Left ventricle myocardium inferior (tissue), 1 donor: Measurements from ENCODE around the gene H6PD. TPM values are rescaled to one million over a fixed set of nuclear protein-coding genes. Genes with fewer than 3 reads are reported as not detected.

Experiments
- DNase-seq: peaks from one replicate; pipeline ENCODE4 v3.0.0-alpha.2; 2020
- H3K27ac ChIP-seq: fragments of 200-600 bp; replicated peaks from 2 replicates; pipeline ENCODE4 v1.8.0; 2021
- H3K27me3 ChIP-seq: fragments of 200-600 bp; 2 replicates; pipeline ENCODE4 v1.8.0; 2021; ENCODE audit warnings: low read depth
- H3K36me3 ChIP-seq: fragments of 200-600 bp; 2 replicates; pipeline ENCODE4 v1.8.0; 2021
- H3K4me1 ChIP-seq: fragments of 200-600 bp; 2 replicates; pipeline ENCODE4 v1.8.0; 2021
- H3K4me3 ChIP-seq: fragments of 200-600 bp; 2 replicates; pipeline ENCODE4 v1.8.0; 2021; ENCODE audit warnings: mild to moderate bottlenecking, moderate library complexity
- H3K9me3 ChIP-seq: fragments of 200-600 bp; replicated peaks from 2 replicates; pipeline ENCODE4 v1.8.0; 2021
- intact Hi-C: fragments of 100-400 bp; cut with micrococcal nuclease; formaldehyde crosslinking; loops from one replicate; pipeline ENCODE4 v1.11.0; 2022
- total RNA-seq: library from RNA; stranded (reverse); fragmentation: NEBNext Ultra II Directional; extraction: Animal tissue kit (Norgen Biotek cat#: 25700); gene quantifications from one replicate; pipeline ENCODE4 v1.2.1, GENCODE V29; 2021
- TF ChIP-seq, protein P1 (sequence below): fragments of 200-600 bp; IDR thresholded peaks from 2 replicates; pipeline ENCODE4 v1.8.0; 2021; ENCODE audit warnings: antibody characterized with exemption, mild to moderate bottlenecking, borderline replicate concordance
- donor health status: DM: no; HTN: yes; CAD: no; lungs with severe emphysema.

Gene H6PD
- total RNA-seq, 1 donor from 2014 or later = 21.9 TPM

GRCh38 chr1:9201401-9202239, 33.0 kb upstream of the H6PD start:
- Histone ChIP-seq H3K27me3 (peaks cover 92% of the 10 kb centered on the region), H3K36me3 (no peaks in the 10 kb centered on the region), H3K4me3 (peak overlapping the region; percentile 56), H3K4me1 (peaks cover 42% of the 10 kb centered on the region), H3K9me3 (no peaks in the 10 kb centered on the region), H3K27ac (no peak overlapping the region)
- TF ChIP-seq, protein P1, sequence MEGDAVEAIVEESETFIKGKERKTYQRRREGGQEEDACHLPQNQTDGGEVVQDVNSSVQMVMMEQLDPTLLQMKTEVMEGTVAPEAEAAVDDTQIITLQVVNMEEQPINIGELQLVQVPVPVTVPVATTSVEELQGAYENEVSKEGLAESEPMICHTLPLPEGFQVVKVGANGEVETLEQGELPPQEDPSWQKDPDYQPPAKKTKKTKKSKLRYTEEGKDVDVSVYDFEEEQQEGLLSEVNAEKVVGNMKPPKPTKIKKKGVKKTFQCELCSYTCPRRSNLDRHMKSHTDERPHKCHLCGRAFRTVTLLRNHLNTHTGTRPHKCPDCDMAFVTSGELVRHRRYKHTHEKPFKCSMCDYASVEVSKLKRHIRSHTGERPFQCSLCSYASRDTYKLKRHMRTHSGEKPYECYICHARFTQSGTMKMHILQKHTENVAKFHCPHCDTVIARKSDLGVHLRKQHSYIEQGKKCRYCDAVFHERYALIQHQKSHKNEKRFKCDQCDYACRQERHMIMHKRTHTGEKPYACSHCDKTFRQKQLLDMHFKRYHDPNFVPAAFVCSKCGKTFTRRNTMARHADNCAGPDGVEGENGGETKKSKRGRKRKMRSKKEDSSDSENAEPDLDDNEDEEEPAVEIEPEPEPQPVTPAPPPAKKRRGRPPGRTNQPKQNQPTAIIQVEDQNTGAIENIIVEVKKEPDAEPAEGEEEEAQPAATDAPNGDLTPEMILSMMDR = no peak
- intact Hi-C loops = no loop called here
- DNase-seq = no peak

- intact Hi-C loops = no loop called here
- H3K27ac ChIP-seq = no peak overlapping the region
- no peaks in the 10 kb centered on the region for H3K36me3 ChIP-seq
- no peak for DNase-seq
- TF ChIP-seq, protein P1 = no peak
- H3K4me1 ChIP-seq = peaks cover 35% of the 10 kb centered on the region
- H3K9me3 ChIP-seq = no peaks in the 10 kb centered on the region
- peaks cover 97% of the 10 kb centered on the region for H3K27me3 ChIP-seq
- H3K4me3 ChIP-seq = peak overlapping the region; percentile 56
Observed at GRCh38 chr1:9202240-9202870, 32.2 kb upstream of the H6PD start.

DNA sequence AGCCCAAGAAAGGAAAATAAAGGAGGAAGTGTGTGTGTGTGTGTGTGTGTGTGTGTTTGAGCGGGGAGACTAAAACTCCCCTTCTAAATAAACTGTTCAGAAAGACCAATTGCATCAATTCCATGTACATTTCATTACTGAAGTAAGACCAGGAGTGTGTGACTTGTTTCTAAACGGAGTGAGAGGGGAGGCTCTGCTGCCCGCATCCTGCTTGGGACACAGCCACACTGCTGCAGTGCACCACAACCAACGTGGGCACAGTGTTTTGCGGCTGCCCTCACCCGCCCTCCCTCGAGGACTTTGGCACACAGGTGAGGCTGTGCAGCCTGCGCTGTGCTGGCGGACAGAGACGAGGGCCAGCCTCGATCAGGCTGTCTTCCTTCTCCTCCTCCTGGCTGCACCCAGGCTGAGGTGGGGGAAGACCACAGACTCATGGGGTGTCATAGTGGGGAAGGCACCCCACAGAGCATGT, 31.0 kb upstream of the H6PD start:
- H3K36me3 ChIP-seq = no peaks in the 10 kb centered on the region
- no peak for DNase-seq
- intact Hi-C loops = no loop called here
- H3K27ac ChIP-seq = no peak overlapping the region
- H3K27me3 ChIP-seq = peaks cover 97% of the 10 kb centered on the region
- peaks cover 23% of the 10 kb centered on the region for H3K4me1 ChIP-seq
- no peaks in the 10 kb centered on the region for H3K9me3 ChIP-seq
- TF ChIP-seq, protein P1 = no peak
- no peak overlapping the region for H3K4me3 ChIP-seq

DNA sequence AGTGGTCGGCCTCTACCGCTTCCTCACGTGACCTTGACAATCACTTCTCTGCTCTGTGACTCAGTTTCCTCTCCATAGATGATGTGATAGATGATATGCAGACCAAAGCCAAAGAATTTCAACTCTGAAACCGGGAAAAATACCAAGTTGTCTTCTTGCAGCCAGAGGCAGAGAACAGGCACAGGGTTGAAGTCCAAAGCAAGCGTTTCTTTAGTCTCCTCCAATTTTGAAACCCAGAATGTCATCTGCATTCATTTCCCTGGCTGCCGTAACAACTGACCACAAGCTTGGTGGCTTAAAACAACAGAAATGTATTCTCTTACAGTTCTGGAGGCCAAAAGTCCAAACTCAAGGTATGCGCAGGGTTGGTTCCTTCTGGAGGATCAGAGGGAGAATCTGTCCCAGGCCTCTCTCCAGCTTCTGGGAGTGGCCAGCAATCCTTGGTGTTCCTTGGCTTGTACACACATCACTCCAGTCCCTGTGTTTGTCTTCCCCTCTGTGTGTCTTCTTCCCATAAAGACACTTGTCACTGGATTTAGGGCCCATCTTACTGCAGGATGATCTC, 30.3 kb upstream of the H6PD start:
- intact Hi-C loops = no loop called here
- H3K27me3 ChIP-seq = peaks cover 97% of the 10 kb centered on the region
- H3K9me3 ChIP-seq = no peaks in the 10 kb centered on the region

GRCh38 chr1:9207086-9207485, 27.5 kb upstream of the H6PD start:
- peaks cover 7% of the 10 kb centered on the region for H3K4me1 ChIP-seq
- intact Hi-C loops = no loop called here
- DNase-seq = no peak
- TF ChIP-seq, protein P1 = no peak
- peaks cover 78% of the 10 kb centered on the region for H3K27me3 ChIP-seq
- no peaks in the 10 kb centered on the region for H3K9me3 ChIP-seq
- H3K36me3 ChIP-seq = no peaks in the 10 kb centered on the region
- no peak overlapping the region for H3K4me3 ChIP-seq
- no peak overlapping the region for H3K27ac ChIP-seq

More for the DNA sequence above, 30.3 kb upstream of the H6PD start:
- H3K4me1 ChIP-seq = peaks cover 19% of the 10 kb centered on the region
- TF ChIP-seq, protein P1 = no peak
- H3K27ac ChIP-seq = no peak overlapping the region
- H3K4me3 ChIP-seq = no peak overlapping the region
- H3K36me3 ChIP-seq = no peaks in the 10 kb centered on the region
- DNase-seq = no peak
